HCT116 (cell line): ENCODE results near the gene RAB11A. TPM values are rescaled to one million over a fixed set of nuclear protein-coding genes. Genes with fewer than 3 reads are reported as not detected.
A peak's percentile ranks its signal among the peaks of the same experiment; 100 is the strongest.

ENCODE experiments used
- ATAC-seq: fragments of 200-7000 bp; cut with Tn5 transposase; 2 replicates; pipeline ENCODE4 v1.9.1; 2020; ENCODE audit warnings: mild to moderate bottlenecking, moderate library complexity
- BruUV-seq: library from RNA; stranded (reverse); fragments of 400-500 nt; replicated peaks from 2 replicates; lab custom pipeline; 2021; lab: Mats Ljungman, UMichigan
- CTCF ChIA-PET: fragments of 300-600 bp; sonication (Branson Sonifier 250); formaldehyde crosslinking; loops from one replicate; lab custom pipeline; 2021; ENCODE audit warnings: antibody characterized with exemption; lab: Charles Lee
- POLR2A ChIA-PET: fragments of 300-600, 350-600 bp; sonication (Branson Sonifier 250); formaldehyde crosslinking; loops from one replicate; lab custom pipeline; 2021; ENCODE audit warnings: antibody characterized with exemption; lab: Charles Lee
- RAD21 ChIA-PET, 2 experiments: fragments of 300-600 bp; sonication (Branson Sonifier 250); formaldehyde crosslinking; loops; one replicate each; lab custom pipeline; 2023; ENCODE audit warnings: low total read pairs in 2 of 2; ENCODE audit not compliant: uncharacterized antibody in 2 of 2, unreplicated experiment in 2 of 2, low non-redundant PET in 1 of 2; lab: Charles Lee
- DNase-seq: peaks from one replicate; pipeline ENCODE4 v3.0.0-alpha.2; 2010; ENCODE audit warnings: low read depth, low spot score
- H2AFZ ChIP-seq: fragments of 200-600 bp; shearing (Covaris generic), sonication (generic); 2 replicates; pipeline ENCODE4 v1.6.1; 2017; ENCODE audit warnings: low read depth, mixed run types, mixed read lengths, antibody characterized with exemption, low read length; ENCODE audit not compliant: poor library complexity, severe bottlenecking
- H3K27ac ChIP-seq: 2 replicates; pipeline ENCODE4 v1.5.1; 2012; ENCODE audit warnings: low read depth, low read length
- H3K27me3 ChIP-seq: fragments of 200-600 bp; sonication (generic); 2 replicates; pipeline ENCODE4 v1.6.1; 2016; ENCODE audit warnings: mixed run types, low read length, mixed read lengths; ENCODE audit not compliant: insufficient read depth
- H3K36me3 ChIP-seq, 2 experiments: fragments of 200-500 bp in 1 of 2; fragments of 200-600 bp in 1 of 2; sonication (Bioruptor generic) in 1 of 2; sonication (generic) in 1 of 2; 2 replicates each; pipeline versions ENCODE4 v1.5.1 to v1.6.1; 2014 to 2016; ENCODE audit warnings: low read length in 2 of 2, inconsistent platforms in 1 of 2, mixed read lengths in 1 of 2, mixed run types in 1 of 2; ENCODE audit not compliant: insufficient read depth in 2 of 2, control insufficient read depth in 1 of 2
- H3K4me1 ChIP-seq, 2 experiments: fragments of 200-600 bp in 1 of 2; sonication (generic) in 1 of 2; 2 replicates each; pipeline versions ENCODE4 v1.5.1 to v1.6.1; 2012 to 2017; ENCODE audit warnings: low read length in 2 of 2, inconsistent platforms in 1 of 2, mild to moderate bottlenecking in 1 of 2, mixed read lengths in 1 of 2, mixed run types in 1 of 2, moderate library complexity in 1 of 2; ENCODE audit not compliant: insufficient read depth in 2 of 2, control insufficient read depth in 1 of 2
- H3K4me2 ChIP-seq: fragments of 200-600 bp; sonication (generic); 2 replicates; pipeline ENCODE4 v1.6.1; 2017; ENCODE audit warnings: mixed run types, low read length, mixed read lengths
- H3K4me3 ChIP-seq, 2 experiments: fragments of 200-600 bp in 1 of 2; sonication (generic) in 1 of 2; replicated peaks in 1 of 2; 2 replicates each; pipeline ENCODE4 v1.5.1; 2011 to 2016; ENCODE audit warnings: low read length in 2 of 2, control low read depth in 1 of 2, low read depth in 1 of 2, mild to moderate bottlenecking in 1 of 2, mixed read lengths in 1 of 2, mixed run types in 1 of 2
- H3K79me2 ChIP-seq: fragments of 200-600 bp; sonication (generic); 2 replicates; pipeline ENCODE4 v1.6.1; 2017; ENCODE audit warnings: mild to moderate bottlenecking, mixed run types, low read length, moderate library complexity, mixed read lengths; ENCODE audit not compliant: insufficient read depth
- H3K9ac ChIP-seq: fragments of 200-600 bp; sonication (generic); 2 replicates; pipeline ENCODE4 v1.6.1; 2016; ENCODE audit warnings: low read length, mixed read lengths
- H3K9me2 ChIP-seq: fragments of 200-600 bp; sonication (generic), shearing (Covaris generic); 2 replicates; pipeline ENCODE4 v1.6.1; 2017; ENCODE audit warnings: mixed run types, mild to moderate bottlenecking, moderate library complexity; ENCODE audit not compliant: insufficient read depth
- H3K9me3 ChIP-seq, 2 experiments: fragments of 200-500 bp in 1 of 2; fragments of 200-600 bp in 1 of 2; sonication (Bioruptor generic) in 1 of 2; sonication (generic) in 1 of 2; 2 replicates each; pipeline ENCODE4 v1.6.1; 2014 to 2017; ENCODE audit warnings: low read length in 2 of 2, mixed read lengths in 2 of 2, inconsistent platforms in 1 of 2, low read depth in 1 of 2, mild to moderate bottlenecking in 1 of 2, mixed run types in 1 of 2, moderate library complexity in 1 of 2; ENCODE audit not compliant: control insufficient read depth in 1 of 2, insufficient read depth in 1 of 2
- H4K20me1 ChIP-seq: fragments of 200-600 bp; sonication (generic), shearing (Covaris generic); 2 replicates; pipeline ENCODE4 v1.6.1; 2017; ENCODE audit warnings: mixed run types, mild to moderate bottlenecking, moderate library complexity; ENCODE audit not compliant: insufficient read depth
- CEBPB ChIP-seq: IDR thresholded peaks from 2 replicates; pipeline ENCODE4 v1.6.1; 2012; ENCODE audit warnings: low read depth
- CTCF ChIP-seq, 3 experiments: fragments of 200-600 bp in 1 of 3; sonication (generic) in 1 of 3; IDR thresholded peaks in 2 of 3; conservative IDR thresholded peaks in 1 of 3; 2 replicates each; pipeline ENCODE4 v1.5.1; 2012 to 2017; ENCODE audit warnings: low read depth in 2 of 3, low read length in 2 of 3, antibody characterized with exemption in 1 of 3, borderline replicate concordance in 1 of 3, control low read depth in 1 of 3, mild to moderate bottlenecking in 1 of 3, mixed read lengths in 1 of 3, mixed run types in 1 of 3, moderate library complexity in 1 of 3; ENCODE audit not compliant: insufficient read depth in 1 of 3
- EGR1 ChIP-seq: IDR thresholded peaks from 2 replicates; pipeline ENCODE4 v1.6.1; 2012; ENCODE audit warnings: low read depth
- FOSL1 ChIP-seq: IDR thresholded peaks from 2 replicates; pipeline ENCODE4 v1.6.1; 2012; ENCODE audit warnings: low read depth
- JUND ChIP-seq: IDR thresholded peaks from 2 replicates; pipeline ENCODE4 v1.6.1; 2012
- POLR2A ChIP-seq: IDR thresholded peaks from 2 replicates; pipeline ENCODE4 v1.7.0; 2011; ENCODE audit warnings: borderline replicate concordance; ENCODE audit not compliant: insufficient read depth, insufficient read length; ENCODE audit errors: extremely low read depth
- POLR2AphosphoS5 ChIP-seq: IDR thresholded peaks from 2 replicates; pipeline ENCODE4 v1.6.1; 2011; ENCODE audit warnings: mild to moderate bottlenecking, low read depth, low read length, moderate library complexity
- RAD21 ChIP-seq: IDR thresholded peaks from 2 replicates; pipeline ENCODE4 v1.6.1; 2012; ENCODE audit warnings: low read depth, mild to moderate bottlenecking
- REST ChIP-seq: IDR thresholded peaks from 2 replicates; pipeline ENCODE4 v1.6.1; 2012; ENCODE audit warnings: low read depth
- SIN3A ChIP-seq: IDR thresholded peaks from 2 replicates; pipeline ENCODE4 v1.6.1; 2012; ENCODE audit warnings: low read depth
- SP1 ChIP-seq: IDR thresholded peaks from 2 replicates; pipeline ENCODE4 v1.6.1; 2012; ENCODE audit warnings: low read depth
- SRF ChIP-seq: IDR thresholded peaks from 2 replicates; pipeline ENCODE4 v1.6.1; 2012; ENCODE audit warnings: low read depth
- TCF7L2 ChIP-seq: IDR thresholded peaks from 2 replicates; pipeline ENCODE4 v1.7.0; 2011; ENCODE audit warnings: borderline replicate concordance, inconsistent platforms; ENCODE audit not compliant: insufficient read depth, insufficient read length; ENCODE audit errors: extremely low read depth
- ZFX ChIP-seq: fragments of 450-650 bp; IDR thresholded peaks from 2 replicates; pipeline ENCODE4 v1.6.1; 2017
- intact Hi-C: fragments of 100-400 bp; cut with micrococcal nuclease; formaldehyde crosslinking; loops from 2 replicates; pipeline ENCODE4 v1.10.0; 2022
- total RNA-seq: library from RNA; stranded (reverse); gene quantifications from one replicate; pipeline ENCODE4 v1.2.1, GENCODE V29; 2021; ENCODE audit not compliant: unreplicated experiment
- TF ChIP-seq, protein P1 (sequence below): IDR thresholded peaks from 2 replicates; pipeline ENCODE4 v1.6.1; 2012

RAB11A gene
- total RNA-seq, 1 experiment from 2014 or later = 234 TPM

DNA sequence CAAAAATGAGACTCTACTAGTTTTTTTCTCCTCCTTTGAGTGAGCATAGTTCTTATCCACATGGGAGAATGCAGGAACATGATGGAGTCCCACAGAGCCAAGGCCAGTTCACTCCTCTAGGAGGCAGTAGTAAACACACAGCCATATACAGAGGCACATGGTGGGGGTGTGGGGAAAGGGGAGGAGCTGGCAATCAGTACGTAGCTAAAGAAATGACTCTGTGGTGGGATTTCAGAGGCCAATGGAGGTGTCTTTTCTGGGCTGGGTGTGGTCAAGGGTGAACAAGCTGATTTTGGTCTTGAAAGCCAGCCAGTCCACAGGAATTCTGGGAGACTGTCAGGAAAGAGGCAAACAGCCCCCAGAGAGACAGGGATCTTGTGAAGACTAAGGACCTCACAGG, 6.6 kb upstream of the RAB11A start (continued):
- no peak for TF ChIP-seq POLR2AphosphoS5

- no peaks in the 10 kb centered on the region for H3K79me2 ChIP-seq
- peak overlapping the region; percentile 19 for H3K4me2 ChIP-seq
- H3K27ac ChIP-seq = 0 out of 2 replicates have a peak overlapping the region, but pooled peaks have one; percentile 3
- H3K4me1 ChIP-seq = peaks cover 0 to 11% of the 10 kb centered on the region in 2 experiments; a peak in 3 of 4 replicates
- CTCF ChIA-PET = interaction anchor here (0.5 to 1.9 kb wide), 12 partner anchors 9 to 39 kb away, joined by 3 to 18 read pairs (median 4); no protein-coding TSS in a partner anchor
- BruUV-seq = no TSS peak
- no peak for DNase-seq
- intact Hi-C loops = no loop called here
- no peaks in the 10 kb centered on the region for H4K20me1 ChIP-seq
- POLR2A ChIA-PET = interaction anchor here (0.8 to 1.2 kb wide), 4 partner anchors 13 to 558 kb away, joined by 3 to 6 read pairs (median 3); partner anchors contain the start of gene RNU5B-1
- H2AFZ ChIP-seq = peak overlapping the region; percentile 42
- no peak for TF ChIP-seq POLR2AphosphoS5
- TF ChIP-seq RAD21 = no peak
- TF ChIP-seq FOSL1 = no peak
- TF ChIP-seq CEBPB = no peak
- no peak for TF ChIP-seq SIN3A
- TF ChIP-seq REST = no peak
- no peak for TF ChIP-seq CTCF (IDR thresholded peaks at IDR 0.05 in 2 of 3, conservative IDR thresholded peaks at IDR 0.05 in 1 of 3; ENCODE audit: borderline replicate concordance in 1 of 3, insufficient read depth in 1 of 3, low read depth in 2 of 3, low read length in 2 of 3)
- TF ChIP-seq ZFX = no peak
- TF ChIP-seq SP1 = no peak
- TF ChIP-seq SRF = no peak
- TF ChIP-seq EGR1 = no peak
- TF ChIP-seq POLR2A = no peak
- no peak for TF ChIP-seq JUND
- TF ChIP-seq, protein P1, sequence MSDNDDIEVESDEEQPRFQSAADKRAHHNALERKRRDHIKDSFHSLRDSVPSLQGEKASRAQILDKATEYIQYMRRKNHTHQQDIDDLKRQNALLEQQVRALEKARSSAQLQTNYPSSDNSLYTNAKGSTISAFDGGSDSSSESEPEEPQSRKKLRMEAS = no peak
- no peak for TF ChIP-seq TCF7L2
- no peak for ATAC-seq
- no peaks in the 10 kb centered on the region for H3K9me3 ChIP-seq
- no peak overlapping the region for H3K4me3 ChIP-seq
- RAD21 ChIA-PET = no interaction called here
- H3K36me3 ChIP-seq = no peaks in the 10 kb centered on the region
- no peaks in the 10 kb centered on the region for H3K9me2 ChIP-seq
- no peak overlapping the region for H3K9ac ChIP-seq
- no peaks in the 10 kb centered on the region for H3K27me3 ChIP-seq
Observed at GRCh38 chr15:65863106-65863505, 6.2 kb upstream of the RAB11A start.
